ENCODE measurements around the gene ADGRF3. TPM values are rescaled to one million over a fixed set of nuclear protein-coding genes. Genes with fewer than 3 reads are reported as not detected.

Gene ADGRF3
- total RNA-seq, 1 donor from 2014 or later, result 0.12 TPM

DNA sequence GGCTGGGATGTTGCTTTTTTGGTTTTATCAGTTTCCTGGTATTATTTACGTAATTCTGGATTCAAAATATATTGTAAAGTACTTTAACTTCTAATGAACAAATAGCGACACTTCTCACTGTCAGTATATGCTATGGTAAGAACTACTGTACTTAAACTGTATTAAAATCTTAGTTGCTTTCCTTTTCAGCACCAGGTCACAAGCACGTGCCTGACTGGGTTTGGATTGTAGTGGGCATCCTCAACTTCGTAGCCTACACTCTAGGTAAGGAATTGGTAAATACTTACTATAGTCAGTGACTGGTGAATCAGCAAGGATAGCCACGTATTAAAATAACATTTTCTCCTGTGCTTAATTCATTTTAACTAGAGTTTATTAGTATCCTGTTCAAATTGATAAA is 20.4 kb upstream of the ADGRF3 start:
- DNase-seq (ENCODE audit: low spot score), result no peak
- H3K36me3 Mint-ChIP-seq (ENCODE audit: low read depth), result peaks cover 4% of the 10 kb centered on the region
- no peak for TF ChIP-seq CTCF (IDR thresholded peaks at IDR 0.05)
- peaks cover 5% of the 10 kb centered on the region for H3K4me1 Mint-ChIP-seq (ENCODE audit: low read depth)
- no peaks in the 10 kb centered on the region for H3K9me3 Mint-ChIP-seq (ENCODE audit: low read depth)
- no peaks in the 10 kb centered on the region for H3K27me3 Mint-ChIP-seq (ENCODE audit: low read depth)
- no peak overlapping the region for H3K4me3 Mint-ChIP-seq (ENCODE audit: unreplicated experiment)
- no peak overlapping the region for H3K27ac Mint-ChIP-seq (ENCODE audit: unreplicated experiment)

GRCh38 chr2:26364669-26365068 is 18.1 kb upstream of the ADGRF3 start:
- no peak for TF ChIP-seq CTCF (IDR thresholded peaks at IDR 0.05)
- peaks cover 5% of the 10 kb centered on the region for H3K4me1 Mint-ChIP-seq (ENCODE audit: low read depth)
- H3K4me3 Mint-ChIP-seq (ENCODE audit: unreplicated experiment), result no peak overlapping the region

GRCh38 chr2:26363958-26364357 is 17.4 kb upstream of the ADGRF3 start:
- H3K9me3 Mint-ChIP-seq (ENCODE audit: low read depth), result no peaks in the 10 kb centered on the region
- no peak for TF ChIP-seq CTCF (IDR thresholded peaks at IDR 0.05)
- no peaks in the 10 kb centered on the region for H3K36me3 Mint-ChIP-seq (ENCODE audit: low read depth)
- H3K27me3 Mint-ChIP-seq (ENCODE audit: low read depth), result no peaks in the 10 kb centered on the region
- no peak for DNase-seq (ENCODE audit: low spot score)
- H3K4me3 Mint-ChIP-seq (ENCODE audit: unreplicated experiment), result no peak overlapping the region
- H3K4me1 Mint-ChIP-seq (ENCODE audit: low read depth), result peaks cover 5% of the 10 kb centered on the region
- H3K27ac Mint-ChIP-seq (ENCODE audit: unreplicated experiment), result no peak overlapping the region

More at GRCh38 chr2:26364669-26365068, 18.1 kb upstream of the ADGRF3 start:
- H3K36me3 Mint-ChIP-seq (ENCODE audit: low read depth), result peaks cover 4% of the 10 kb centered on the region
- H3K27ac Mint-ChIP-seq (ENCODE audit: unreplicated experiment), result no peak overlapping the region
- DNase-seq (ENCODE audit: low spot score), result no peak
- no peaks in the 10 kb centered on the region for H3K9me3 Mint-ChIP-seq (ENCODE audit: low read depth)
- H3K27me3 Mint-ChIP-seq (ENCODE audit: low read depth), result no peaks in the 10 kb centered on the region

DNA sequence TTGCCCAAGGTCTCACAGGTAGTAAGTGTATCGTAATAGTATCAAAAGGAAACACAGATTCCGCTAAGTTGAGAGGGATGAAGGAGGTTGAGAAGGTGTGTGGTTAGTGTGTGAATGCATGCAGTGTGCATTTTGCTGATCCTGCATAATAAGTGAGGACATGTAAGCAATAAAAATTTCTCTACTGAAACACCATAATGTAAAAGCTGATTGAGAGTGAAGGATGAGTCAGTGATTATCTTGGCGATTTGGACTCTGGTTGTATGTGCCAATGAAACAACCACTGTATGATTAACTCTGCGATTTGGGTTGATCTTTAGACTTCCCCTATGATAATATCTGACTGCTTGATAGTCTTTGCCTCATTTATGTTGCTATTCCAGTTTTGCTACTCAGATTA is 16.7 kb upstream of the ADGRF3 start:
- no peaks in the 10 kb centered on the region for H3K27me3 Mint-ChIP-seq (ENCODE audit: low read depth)
- no peak overlapping the region for H3K27ac Mint-ChIP-seq (ENCODE audit: unreplicated experiment)
- no peaks in the 10 kb centered on the region for H3K36me3 Mint-ChIP-seq (ENCODE audit: low read depth)
- DNase-seq (ENCODE audit: low spot score), result no peak
- no peak overlapping the region for H3K4me3 Mint-ChIP-seq (ENCODE audit: unreplicated experiment)
- TF ChIP-seq CTCF (IDR thresholded peaks at IDR 0.05), result no peak
- H3K9me3 Mint-ChIP-seq (ENCODE audit: low read depth), result no peaks in the 10 kb centered on the region
- H3K4me1 Mint-ChIP-seq (ENCODE audit: low read depth), result peaks cover 5% of the 10 kb centered on the region

DNA sequence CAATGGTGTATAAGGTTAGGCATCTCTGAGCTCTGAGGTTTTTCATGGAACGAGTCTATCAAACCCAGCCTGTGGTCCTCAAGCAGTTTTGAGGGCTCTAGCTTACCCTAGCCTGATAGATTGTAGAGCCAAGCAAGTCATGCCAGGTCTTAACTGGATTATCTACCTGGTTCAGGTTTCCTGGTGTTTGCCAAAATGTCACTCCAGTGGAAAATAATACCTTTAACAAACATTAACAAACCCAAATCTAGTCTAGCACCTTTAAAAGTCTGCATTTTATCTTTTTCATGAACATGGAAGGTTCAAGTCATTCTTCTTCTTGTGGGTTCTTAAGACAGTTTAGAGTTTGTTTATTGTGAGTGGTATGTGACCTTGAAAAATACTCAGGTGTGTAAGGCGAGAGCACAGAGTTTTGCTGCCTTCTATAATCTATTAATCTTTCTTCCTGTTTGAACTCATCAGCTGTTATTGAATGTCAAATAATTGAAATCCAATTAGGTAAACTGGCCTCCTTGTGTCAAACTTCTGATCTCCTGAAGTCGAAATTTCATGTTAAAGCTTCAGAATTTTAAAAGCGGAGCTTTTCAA is 13.4 kb upstream of the ADGRF3 start:
- DNase-seq (ENCODE audit: low spot score), result no peak

More for the DNA sequence above, 13.4 kb upstream of the ADGRF3 start:
- no peak for TF ChIP-seq CTCF (IDR thresholded peaks at IDR 0.05)
- H3K27me3 Mint-ChIP-seq (ENCODE audit: low read depth), result no peaks in the 10 kb centered on the region
- H3K9me3 Mint-ChIP-seq (ENCODE audit: low read depth), result no peaks in the 10 kb centered on the region
- peaks cover 23% of the 10 kb centered on the region for H3K4me1 Mint-ChIP-seq (ENCODE audit: low read depth)
- H3K27ac Mint-ChIP-seq (ENCODE audit: unreplicated experiment), result no peak overlapping the region
- H3K36me3 Mint-ChIP-seq (ENCODE audit: low read depth), result no peaks in the 10 kb centered on the region
- no peak overlapping the region for H3K4me3 Mint-ChIP-seq (ENCODE audit: unreplicated experiment)

All from chondrocyte (in vitro differentiated cells).